SU-DHL-6 (cell line): Measurements from ENCODE around the gene RBM12.

Experiments
- EZH2phosphoT487 ChIP-seq: fragments of 200-600 bp; sonication (generic), shearing (Covaris generic); conservative IDR thresholded peaks from 2 replicates; pipeline ENCODE4 v1.6.1; 2018; ENCODE audit warnings: mild to moderate bottlenecking, antibody characterized with exemption, low read length, moderate library complexity, mixed read lengths
- TF ChIP-seq, protein P1 (sequence below): fragments of 200-600 bp; sonication (generic); IDR thresholded peaks from one replicate; pipeline ENCODE4 v1.5.1; 2017; ENCODE audit warnings: antibody characterized with exemption, mild to moderate bottlenecking, low read length, moderate library complexity; ENCODE audit not compliant: insufficient read depth, poor library complexity, severe bottlenecking

DNA sequence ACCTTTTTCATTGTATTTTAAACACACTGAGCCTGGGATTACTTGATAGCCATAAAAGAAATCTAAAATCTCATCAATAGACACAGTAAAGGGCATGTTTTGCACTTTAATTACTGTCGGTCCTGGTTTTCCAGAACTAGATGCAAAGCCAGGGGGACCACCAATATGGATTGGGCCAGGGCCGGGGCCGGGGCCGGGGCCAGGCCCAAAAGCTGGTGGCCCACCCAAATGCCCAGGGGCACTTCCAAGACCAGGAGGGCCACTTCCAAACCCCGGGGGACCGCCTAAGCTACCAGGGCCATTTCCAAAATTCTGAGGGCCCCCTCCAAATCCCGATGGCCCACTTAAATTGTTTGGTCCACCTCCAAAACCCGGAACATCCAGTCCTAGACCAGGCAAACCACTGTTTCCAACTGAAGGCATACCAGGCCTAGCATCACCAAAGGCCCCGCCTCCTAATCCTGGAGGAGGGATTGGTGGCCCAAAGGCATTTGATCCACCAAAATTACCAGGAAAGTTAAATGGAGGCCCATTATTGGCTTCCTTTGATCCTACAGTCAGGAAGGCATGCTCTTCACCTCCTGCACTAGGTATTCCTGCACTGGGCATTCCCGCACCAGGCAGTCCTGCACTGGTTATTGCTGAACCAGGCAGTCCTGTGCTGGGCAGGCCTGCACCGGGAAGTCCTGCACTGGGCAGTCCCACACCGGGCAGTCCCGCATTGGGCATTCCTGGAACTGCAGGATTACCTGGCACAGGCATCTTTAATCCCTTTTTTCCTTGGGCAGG, 11.9 kb downstream of the RBM12 start:
- TF ChIP-seq EZH2phosphoT487: no peak
- TF ChIP-seq, protein P1, sequence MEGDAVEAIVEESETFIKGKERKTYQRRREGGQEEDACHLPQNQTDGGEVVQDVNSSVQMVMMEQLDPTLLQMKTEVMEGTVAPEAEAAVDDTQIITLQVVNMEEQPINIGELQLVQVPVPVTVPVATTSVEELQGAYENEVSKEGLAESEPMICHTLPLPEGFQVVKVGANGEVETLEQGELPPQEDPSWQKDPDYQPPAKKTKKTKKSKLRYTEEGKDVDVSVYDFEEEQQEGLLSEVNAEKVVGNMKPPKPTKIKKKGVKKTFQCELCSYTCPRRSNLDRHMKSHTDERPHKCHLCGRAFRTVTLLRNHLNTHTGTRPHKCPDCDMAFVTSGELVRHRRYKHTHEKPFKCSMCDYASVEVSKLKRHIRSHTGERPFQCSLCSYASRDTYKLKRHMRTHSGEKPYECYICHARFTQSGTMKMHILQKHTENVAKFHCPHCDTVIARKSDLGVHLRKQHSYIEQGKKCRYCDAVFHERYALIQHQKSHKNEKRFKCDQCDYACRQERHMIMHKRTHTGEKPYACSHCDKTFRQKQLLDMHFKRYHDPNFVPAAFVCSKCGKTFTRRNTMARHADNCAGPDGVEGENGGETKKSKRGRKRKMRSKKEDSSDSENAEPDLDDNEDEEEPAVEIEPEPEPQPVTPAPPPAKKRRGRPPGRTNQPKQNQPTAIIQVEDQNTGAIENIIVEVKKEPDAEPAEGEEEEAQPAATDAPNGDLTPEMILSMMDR: no peak
